CMK (cell line): ENCODE measurements around the gene SRPRA.
A peak's percentile ranks its signal among the peaks of the same experiment; 100 is the strongest.
"Not testable (repeated sequence)": the region's sequence is repeated elsewhere in the genome, so short reads cannot be mapped to it uniquely, and the experiment has no call there.

Experiments used
- DNase-seq: peaks from one replicate; pipeline ENCODE4 v3.0.0-alpha.2; 2010; ENCODE audit warnings: low read depth

The SRPRA gene, protein sequence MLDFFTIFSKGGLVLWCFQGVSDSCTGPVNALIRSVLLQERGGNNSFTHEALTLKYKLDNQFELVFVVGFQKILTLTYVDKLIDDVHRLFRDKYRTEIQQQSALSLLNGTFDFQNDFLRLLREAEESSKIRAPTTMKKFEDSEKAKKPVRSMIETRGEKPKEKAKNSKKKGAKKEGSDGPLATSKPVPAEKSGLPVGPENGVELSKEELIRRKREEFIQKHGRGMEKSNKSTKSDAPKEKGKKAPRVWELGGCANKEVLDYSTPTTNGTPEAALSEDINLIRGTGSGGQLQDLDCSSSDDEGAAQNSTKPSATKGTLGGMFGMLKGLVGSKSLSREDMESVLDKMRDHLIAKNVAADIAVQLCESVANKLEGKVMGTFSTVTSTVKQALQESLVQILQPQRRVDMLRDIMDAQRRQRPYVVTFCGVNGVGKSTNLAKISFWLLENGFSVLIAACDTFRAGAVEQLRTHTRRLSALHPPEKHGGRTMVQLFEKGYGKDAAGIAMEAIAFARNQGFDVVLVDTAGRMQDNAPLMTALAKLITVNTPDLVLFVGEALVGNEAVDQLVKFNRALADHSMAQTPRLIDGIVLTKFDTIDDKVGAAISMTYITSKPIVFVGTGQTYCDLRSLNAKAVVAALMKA

DNA sequence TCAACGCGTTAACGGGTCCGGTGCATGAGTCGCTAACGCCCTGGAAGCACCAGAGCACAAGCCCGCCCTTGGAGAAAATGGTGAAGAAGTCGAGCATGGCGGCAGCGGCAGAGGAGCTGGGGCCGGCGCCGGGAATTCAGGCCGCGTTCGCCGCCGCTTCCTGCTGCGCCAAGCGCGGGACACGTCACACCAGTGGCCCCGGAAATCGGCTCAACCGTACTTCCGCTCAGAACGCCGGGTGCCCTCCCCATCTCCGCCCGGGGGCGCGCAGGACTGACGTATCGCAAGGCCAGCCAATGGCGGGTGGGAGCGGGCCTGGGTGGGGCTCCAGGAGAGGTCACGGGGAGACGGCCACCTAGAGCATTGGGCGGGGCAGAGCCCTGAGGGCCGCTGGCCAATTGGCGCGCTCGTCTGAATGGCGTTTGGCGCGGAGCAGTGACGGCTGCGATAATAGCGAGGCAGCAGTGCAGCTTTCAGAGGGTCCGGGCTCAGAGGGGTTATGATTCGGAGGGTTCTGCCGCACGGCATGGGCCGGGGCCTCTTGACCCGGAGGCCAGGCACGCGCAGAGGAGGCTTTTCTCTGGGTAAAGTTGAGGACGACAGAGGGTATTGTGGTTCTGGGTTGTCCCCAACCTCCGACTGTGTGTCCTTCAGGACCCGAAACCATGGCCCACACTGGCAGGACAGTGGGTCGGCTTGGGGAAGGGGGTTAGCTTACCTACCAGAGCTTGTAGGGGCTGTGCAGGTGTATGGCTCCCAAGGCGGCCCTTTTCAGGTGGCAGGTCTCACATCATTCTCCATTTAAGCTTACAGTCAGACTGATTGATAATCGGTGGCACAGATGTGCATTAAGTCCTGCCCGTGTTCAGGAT is at the start of gene SRPRA, which contains the start of gene FOXRED1:
SRPRA (minus strand) TSS at position 188 of the 872 bp plus-strand sequence; CDS start at position 97, 91 bp downstream.
FOXRED1 (plus strand) TSS at position 447 of the 872 bp plus-strand sequence; CDS start at position 500, 53 bp downstream.
- DNase-seq = peak; percentile 99

DNA sequence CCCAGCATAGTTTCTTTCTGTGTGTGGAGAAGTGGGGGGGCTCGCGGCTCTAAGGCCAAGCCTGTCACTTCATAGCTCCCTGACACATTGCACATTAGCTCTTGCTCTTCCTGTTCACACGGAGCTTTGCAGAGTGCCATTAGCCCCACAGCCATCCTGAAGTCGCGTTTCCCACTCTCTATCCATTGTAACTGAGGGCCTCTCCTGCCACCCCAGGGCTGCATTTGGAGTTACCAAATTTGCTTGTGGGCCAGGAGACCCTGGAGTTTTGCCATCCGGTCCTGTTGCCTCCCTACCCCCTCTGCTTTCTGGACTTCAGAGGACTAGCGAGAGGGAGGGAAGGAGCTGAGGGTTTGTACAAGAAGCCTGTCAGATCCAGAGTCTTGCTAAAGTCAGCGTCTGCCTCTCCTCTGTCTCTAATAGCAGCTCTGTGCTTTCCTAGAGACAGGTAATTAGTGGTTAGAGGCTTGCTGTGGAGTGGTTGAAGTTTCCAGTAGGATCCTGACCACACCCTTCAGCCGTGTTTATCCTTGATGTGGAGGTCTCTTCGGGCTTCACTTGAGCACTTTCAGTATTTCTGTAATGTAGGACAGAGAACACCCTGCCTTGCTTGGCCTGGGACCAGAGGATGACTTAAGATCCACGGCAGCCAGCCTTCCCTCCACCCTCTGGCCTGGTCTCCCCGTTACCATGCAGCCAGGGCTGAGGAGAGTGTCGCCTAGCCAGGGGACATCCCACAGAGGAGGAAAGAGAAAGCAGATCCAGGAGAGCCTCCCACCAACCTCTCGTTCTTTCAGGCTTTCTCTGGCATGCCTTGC is 49.3 kb upstream of the SRPRA start:
- DNase-seq = peak; percentile 40

DNA sequence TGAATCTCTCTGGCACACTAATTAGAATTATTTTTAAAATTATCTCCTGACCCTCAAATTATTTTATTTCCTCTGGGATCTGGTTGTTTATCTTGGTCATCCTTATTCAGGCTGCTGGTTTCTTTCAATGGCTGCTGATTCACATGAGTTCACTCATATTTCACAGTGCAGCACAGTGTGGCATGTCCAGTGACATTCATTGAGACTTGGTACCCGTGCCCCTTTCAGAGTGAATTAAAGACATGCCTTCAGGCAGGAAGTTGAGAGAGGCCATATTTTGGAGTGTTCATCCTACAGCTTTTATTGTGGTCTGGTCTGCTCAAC is 48.7 kb upstream of the SRPRA start:
- no peak for DNase-seq

DNA sequence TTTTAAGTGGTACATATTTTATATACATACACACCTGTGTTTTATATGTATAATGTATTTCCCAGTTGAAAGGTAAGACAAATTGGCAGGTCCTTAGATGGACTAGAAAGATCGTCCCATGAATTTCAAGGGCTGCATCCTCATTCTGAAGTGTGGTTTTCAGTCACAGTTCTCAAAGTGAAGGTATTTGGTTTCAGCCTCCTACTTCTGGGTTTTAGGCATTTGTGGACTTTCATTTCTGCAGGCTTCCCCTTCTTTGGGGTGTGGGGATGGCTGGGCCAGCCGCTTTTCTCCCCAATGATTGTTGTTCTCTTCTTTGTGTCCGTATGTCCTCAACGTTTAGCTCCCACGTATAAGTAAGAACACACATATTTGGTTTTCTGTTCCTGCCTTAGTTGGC is 45.1 kb upstream of the SRPRA start:
- DNase-seq = no peak

DNA sequence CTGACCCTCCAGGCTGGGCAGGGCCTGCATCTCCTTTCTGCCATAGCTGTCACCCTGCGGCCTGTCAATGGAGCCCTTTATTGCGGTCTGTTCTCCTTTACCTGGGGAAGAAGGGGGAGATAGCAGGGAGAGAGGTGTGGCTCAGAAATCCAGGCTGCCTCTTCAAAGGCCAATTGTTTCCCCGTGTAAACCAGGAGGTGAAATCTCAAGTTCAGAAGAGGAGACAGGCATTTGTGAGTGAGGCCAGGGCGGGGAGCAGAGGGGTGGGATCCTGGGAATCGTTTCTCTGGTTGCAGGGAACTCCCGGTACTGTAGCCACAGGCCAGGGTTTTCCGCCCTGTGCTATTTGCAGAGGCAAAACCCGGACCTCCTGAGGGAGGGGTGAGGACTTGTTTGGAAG is 44.3 kb upstream of the SRPRA start:
- DNase-seq = no peak

DNA sequence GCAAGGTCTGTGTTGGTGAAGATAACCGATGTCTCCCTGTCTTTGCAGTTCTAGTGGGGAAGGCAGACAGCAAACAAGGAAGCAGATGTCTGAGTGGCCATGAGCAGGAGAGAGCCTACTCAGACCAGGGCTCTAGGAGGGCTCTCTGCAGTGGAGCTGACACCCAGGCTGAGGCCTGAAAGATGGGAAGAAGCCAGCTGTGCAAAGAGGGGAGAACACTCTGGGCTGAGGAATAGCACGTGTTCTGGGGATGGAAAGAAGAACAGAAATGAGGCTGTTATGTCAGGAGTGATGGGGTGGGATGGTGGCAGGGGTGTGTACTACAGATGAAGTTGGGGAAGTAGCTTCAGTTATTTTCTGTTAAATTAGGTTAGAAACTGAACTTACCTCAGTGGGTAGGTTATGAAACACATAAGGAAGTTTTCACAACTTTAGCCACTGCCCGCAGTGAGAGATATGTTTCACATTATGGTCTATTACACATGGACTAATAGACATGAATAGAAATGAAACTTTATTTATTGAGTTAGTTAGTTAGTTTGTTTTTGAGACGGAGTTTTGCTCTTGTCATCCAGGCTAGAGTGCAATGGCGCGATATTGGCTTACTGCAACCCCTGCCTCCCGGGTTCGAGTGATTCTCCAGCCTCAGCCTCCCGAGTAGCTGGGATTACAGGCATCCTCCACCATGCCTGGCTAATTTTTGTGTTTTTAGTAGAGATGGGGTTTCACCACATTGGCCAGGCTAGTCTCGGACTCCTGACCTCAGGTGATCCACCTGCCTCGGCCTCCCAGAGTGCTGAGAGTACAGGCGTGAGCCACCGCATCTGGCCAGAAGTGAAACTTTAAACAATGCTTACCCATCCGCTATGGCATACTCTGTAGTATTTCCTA is 43.0 kb upstream of the SRPRA start:
- no peak for DNase-seq

DNA sequence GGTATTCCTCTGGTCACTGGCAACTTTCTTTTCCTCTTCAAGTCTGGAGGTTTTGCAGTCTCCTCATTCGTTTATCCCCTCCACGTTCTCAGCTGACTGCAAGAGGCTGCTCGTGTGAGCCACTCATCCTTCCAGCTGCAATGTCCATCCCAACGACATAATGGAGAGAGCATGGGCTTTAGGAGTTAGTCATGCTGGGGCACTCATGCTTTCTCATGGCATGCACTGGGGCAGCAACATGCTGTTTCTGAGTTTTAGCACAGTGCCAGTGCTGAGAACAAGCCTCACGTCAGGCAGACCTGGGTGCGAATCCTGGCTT is 42.3 kb upstream of the SRPRA start:
- DNase-seq = no peak

DNA sequence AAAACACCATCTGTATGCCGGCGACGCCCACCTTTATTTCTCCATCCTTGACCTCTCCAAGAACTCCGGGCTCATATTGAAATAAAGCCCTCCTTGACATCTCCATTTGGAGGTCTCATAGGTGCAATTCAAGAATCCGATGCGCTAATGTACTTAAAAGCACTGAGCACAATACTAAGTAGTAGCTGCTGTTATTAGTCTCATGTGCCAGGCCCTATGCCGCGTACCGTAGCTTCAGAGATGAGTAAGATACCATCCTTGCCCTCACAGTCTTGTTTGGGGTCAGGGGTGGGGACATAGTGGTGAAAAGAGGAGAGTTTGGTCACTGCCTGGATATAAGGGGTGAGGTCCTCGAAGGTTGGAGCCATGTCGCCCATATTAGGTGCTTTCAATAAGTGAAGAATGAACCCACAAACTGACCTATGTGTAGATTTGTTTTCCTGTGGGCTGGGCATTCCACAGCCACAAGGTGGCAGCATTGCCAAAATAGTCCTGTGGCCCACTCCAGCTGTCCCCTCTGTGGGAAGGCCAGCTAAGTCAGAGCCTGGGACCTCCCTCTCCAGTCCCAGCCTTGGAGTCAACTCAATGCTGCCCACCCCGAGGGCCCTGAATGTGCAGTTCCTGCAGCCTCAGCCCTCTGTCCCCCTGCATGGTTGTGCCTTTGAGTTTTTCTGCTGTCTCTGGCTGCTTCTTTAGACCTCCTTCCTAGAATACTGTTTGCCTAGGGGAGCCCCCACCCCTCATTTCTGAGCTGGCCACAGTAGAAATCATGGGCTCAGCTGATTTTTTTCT is 41.7 kb upstream of the SRPRA start:
- peak; percentile 72 for DNase-seq

DNA sequence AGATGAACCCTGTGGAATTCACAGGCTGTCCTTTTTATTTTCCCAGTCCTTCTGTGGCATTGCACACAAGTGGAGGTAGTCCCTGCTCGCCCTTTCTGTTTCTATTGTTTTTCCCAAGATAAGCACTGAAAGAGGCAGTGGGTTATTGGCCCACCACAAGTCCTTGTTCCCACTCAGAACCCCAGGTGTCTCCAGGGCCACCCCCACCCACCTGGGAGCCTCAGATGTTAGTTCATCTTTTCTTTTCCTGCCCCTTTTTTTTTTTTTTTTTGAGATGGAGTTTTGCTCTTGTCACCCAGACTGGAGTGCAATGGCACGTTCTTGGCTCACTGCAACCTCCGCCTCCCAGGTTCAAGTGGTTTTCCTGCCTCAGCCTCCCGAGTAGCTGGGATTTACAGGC is 40.1 kb upstream of the SRPRA start:
- not testable (repeated sequence) for DNase-seq

DNA sequence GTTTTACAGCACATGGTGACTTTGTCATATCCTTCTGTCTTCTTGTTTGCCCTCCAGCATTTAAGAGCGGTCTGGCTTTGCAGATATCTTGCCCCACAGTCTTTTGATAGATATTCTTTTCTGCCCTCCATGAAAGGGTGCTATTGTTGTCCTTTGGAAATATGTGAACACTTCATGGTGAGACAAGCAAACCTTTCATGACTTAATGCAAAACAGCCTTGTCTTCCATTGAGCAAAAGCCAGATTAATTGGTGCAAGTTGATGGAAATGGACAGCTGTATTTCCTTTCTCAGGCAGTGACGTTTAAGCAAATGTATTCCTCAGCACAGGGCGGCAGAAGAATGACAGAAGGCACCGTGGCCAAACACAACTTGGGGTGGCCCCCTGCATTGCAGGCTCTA is 39.6 kb upstream of the SRPRA start:
- no peak for DNase-seq

DNA sequence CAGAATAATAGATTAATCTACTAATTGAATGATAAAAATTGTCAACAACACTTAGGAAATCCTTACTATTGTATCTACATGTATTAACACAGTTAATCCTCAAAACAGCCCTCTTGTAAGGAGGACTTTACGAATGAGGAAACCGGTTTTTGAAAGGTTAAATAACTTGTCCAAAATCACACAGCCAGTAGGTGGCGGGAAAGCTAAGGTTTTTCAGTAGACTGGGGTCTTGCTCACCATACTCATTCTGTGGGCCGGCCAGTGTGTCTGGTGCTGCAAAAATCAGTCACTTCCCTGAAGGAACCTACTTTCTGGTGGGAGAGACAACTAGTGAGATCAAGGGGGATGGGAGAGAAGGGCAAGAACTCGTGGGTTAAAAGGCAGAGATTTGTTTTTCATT is 39.0 kb upstream of the SRPRA start:
- peak; percentile 45 for DNase-seq

DNA sequence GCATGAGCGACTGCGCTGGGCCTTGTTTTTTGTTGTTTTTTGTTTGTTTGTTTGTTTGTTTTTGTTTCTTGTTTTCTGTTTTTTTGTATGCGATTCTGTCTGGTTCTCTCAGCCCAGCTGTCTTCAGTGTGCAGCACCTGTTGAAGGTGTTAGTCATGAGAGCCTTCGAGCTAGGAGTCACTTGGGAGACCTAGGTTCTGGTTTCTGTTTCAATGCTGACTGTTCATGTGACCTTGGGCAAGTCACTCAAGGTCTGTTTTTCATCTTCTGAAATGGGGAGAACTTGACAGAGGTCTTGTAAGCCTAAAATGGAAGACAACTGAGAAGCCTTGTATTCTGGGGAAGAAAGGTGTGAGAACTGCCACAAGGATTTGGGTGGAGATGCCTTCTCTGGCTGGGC is 37.0 kb upstream of the SRPRA start:
- DNase-seq = no peak

DNA sequence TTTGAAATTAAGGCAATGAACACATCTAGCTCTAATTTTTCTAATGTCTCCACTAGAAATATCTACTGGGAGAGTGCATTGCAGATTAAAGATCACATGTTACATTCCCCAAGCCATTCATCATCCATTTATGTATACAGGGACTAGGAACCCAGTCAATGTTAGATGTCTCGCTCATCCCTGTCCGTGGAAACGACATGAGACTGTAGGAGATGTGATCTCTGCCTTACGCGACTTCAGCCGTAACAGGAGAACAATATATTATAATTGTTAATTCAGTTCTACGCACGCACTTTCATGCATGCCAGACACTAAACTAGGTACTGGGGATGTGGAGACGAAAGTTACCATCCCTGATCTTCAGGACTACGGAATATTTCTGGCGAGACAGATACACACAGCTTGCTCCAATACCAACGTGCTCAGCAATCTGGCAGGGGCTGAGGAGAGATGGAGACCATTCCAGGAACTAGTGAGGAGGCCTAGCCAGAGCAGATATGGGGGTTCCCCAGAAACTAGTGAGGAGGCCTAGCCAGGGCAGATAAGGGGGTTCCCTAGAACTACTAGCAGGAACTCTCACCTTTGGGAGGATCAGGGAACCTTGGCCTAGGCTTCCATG is 35.9 kb upstream of the SRPRA start:
- no peak for DNase-seq

DNA sequence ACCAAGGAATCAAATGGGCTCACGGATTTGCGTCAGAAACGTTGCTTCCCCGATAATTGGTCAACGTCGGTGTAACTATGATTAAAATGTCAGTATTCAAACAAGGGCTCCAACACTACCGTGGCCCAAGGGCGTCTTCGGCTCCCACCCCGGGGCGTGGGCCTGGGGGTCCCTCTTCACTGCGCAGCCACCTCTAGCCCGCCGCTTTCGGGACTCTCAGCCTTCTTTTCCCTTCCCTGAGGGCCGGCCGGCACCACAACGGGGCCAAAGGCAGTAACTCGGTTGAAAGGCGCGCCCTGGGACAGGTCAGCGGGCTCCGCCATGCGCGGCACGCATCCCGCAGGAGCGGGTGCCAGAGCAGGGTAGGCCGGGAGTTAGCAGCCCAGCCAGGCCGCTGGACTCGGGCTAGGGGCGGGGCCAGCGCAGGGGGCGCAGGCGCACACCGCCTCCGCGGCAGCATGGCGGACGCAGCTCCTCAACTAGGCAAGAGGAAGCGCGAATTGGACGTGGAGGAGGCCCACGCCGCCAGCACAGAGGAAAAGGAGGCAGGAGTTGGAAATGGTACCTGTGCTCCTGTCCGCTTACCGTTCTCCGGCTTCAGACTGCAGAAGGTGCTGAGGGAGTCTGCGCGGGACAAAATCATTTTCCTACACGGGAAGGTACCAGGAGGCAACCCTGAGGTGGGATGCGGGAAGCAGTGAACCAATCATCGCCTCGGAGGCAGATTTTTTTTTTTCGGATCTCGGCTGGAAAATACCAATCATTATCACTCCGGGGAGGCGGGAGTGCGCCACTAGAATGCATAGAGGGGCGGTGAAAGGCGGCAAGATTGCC is 35.1 kb upstream of the SRPRA start, which contains the start of gene DCPS:
DCPS (plus strand) TSS at position 438 of the 834 bp plus-strand sequence; CDS start at position 459, 21 bp downstream.
- peak; percentile 93 for DNase-seq

DNA sequence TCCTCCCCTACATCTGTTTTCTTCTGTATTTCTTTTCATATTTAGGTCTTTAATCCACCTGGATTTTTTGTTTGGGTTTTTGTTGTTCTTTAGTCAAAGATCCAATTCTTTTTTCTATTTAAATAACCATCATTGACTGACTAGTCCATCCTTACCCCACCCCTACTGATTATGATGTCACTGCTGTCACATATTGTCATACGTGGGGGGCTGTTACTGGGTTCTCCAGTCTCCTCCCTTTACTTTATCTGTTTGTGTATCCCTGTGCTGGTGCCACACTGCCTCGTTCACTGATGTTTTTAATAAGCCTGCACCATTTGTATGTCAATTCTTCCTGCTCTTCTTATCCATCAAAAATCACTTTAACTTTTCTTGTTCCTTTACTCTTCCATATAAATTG is 28.3 kb upstream of the SRPRA start:
- DNase-seq = no peak

DNA sequence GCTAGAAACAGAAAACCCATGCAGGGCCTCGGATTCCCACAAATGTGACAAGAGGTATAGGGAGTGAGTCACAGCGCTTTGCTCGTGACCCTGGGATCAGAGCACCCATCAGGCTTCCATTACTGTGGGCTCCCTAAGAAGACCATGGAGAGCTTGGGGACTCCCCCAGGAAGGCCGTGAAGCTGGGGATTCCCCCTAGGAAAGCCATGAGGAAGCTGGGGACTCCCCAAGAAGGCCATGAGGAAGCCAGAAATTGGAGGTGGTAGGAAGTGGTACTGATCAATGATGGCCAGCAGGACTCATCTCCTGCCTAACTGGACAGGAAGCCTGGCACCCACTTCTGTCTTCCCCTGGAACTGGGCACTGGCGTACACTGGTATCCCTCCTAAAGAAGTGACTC is 25.0 kb upstream of the SRPRA start:
- peak; percentile 37 for DNase-seq

DNA sequence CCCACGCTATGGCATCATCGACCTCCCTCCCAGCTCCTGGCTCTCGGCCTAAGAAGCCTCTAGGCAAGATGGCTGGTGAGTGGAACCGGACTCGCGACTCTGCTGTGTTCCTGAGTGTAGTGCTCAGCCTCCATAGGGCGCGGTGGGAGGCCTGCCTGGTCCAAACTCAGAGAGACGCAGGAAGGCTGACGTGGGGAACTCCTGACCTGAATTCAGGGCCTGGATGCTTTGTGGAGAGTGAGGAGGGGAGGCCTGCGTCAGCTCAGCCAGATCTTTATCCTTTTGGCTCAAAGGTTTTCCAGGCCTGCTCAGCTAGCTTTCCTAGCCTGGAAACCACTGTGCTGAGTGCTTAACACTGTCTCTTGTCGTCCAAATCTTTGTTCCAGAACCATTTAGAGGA is 22.2 kb upstream of the SRPRA start:
- no peak for DNase-seq

DNA sequence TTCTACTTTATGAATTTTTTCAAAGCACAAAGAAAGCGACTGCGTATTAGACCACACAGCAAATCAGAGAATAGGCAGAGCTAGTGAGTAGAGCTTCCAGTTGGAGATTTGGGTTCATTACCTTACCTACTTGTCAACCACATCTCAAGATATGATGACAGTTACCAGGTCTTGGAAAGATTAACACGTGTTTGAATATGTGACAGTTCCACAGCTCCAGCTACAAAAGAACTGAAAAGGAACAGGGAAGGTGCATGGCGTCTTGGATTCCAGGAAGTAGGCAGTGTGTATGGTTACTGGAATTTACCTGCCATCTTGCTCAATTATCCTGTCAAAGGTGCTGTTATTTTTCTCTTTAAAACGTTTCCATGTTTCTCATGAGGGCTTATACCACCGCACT is 19.5 kb upstream of the SRPRA start:
- DNase-seq = no peak

DNA sequence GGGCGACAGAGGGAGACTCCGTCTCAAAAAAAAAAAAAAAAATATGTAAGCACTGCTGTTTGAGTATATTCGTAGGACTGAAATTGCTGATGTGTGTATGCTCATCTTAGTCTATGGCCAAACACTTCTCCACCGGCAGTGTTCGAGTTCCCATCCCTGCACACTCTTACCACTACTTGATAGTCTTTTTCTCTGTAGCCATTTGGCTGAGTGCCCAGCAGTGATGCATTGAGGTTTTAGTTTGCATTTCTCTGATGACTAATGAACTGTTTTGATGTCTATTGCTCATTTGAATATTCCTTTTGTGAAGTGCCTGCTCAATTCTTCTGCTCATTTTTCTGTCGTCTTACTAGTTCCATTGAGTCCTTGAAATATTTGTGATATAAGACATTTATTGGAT is 16.1 kb upstream of the SRPRA start:
- no peak for DNase-seq
